HepG2 (cell line): Measurements from ENCODE around the gene BBLN. TPM values are rescaled to one million over a fixed set of nuclear protein-coding genes. Genes with fewer than 3 reads are reported as not detected.

Experiments
- DPF2 ChIP-seq: sonication (generic); formaldehyde crosslinking; IDR thresholded peaks from 2 replicates; pipeline ENCODE4 v1.4.0; 2020; ENCODE audit warnings: mild to moderate bottlenecking, low read depth, missing genetic modification reagents, borderline replicate concordance
- KDM5A ChIP-seq: fragments of 200-600 bp; sonication (generic); IDR thresholded peaks from 2 replicates; pipeline ENCODE4 v1.7.0; 2018; ENCODE audit warnings: antibody characterized with exemption, mild to moderate bottlenecking, low read length, borderline replicate concordance
- NFE2L2 ChIP-seq: fragments of 150-350 bp; IDR thresholded peaks from 2 replicates; pipeline ENCODE4 v1.6.1; 2014; ENCODE audit warnings: low read length
- NFYC ChIP-seq: IDR thresholded peaks from 2 replicates; pipeline ENCODE4 v1.6.1; 2016; ENCODE audit warnings: missing genetic modification reagents, missing compliant biosample characterization
- PCBP1 ChIP-seq: fragments of 200-400 bp; formaldehyde crosslinking; IDR thresholded peaks from 2 replicates; pipeline ENCODE4 v1.6.1; 2017; ENCODE audit warnings: mild to moderate bottlenecking, low read depth, low read length, borderline replicate concordance
- REPIN1 ChIP-seq: sonication (generic); formaldehyde crosslinking; IDR thresholded peaks from 2 replicates; pipeline ENCODE4 v1.8.0; 2022; ENCODE audit warnings: missing genetic modification reagents, low read depth, mild to moderate bottlenecking, borderline replicate concordance
- ZFX ChIP-seq: sonication (generic); formaldehyde crosslinking; IDR thresholded peaks from 2 replicates; pipeline ENCODE4 v1.4.0; 2020; ENCODE audit warnings: mild to moderate bottlenecking, low read depth, missing genetic modification reagents, moderate library complexity
- ZNF558 ChIP-seq: sonication (generic); formaldehyde crosslinking; IDR thresholded peaks from 2 replicates; pipeline ENCODE4 v1.9.0; 2022; ENCODE audit warnings: mild to moderate bottlenecking, missing genetic modification reagents, borderline replicate concordance
- polyA plus RNA-seq, 8 experiments: library from polyadenylated mRNA; depleted of rRNA in 3 of 8; stranded (reverse) in 7 of 8; unstranded in 1 of 8; fragments of >200 nt; fragmentation: Illumina TruSeq in 4 of 8; extraction: Trizol in 4 of 8; gene quantifications; 2 replicates each; pipeline versions ENCODE4 v1.2.1 to v1.2.3, GENCODE V29; 2011 to 2016; ENCODE audit warnings: low read depth in 4 of 8, missing spikeins in 1 of 8, mixed read lengths in 1 of 8; ENCODE audit not compliant: insufficient read depth in 1 of 8
- total RNA-seq, 5 experiments: library from RNA; depleted of rRNA; stranded (reverse); fragments of >200 nt; fragmentation: Illumina TruSeq; extraction: Trizol; gene quantifications; 2 replicates each; pipeline ENCODE4 v1.2.3, GENCODE V29; 2016; ENCODE audit warnings: low read depth in 1 of 5
- TF ChIP-seq, protein P1 (sequence below): sonication (generic); formaldehyde crosslinking; conservative IDR thresholded peaks from 2 replicates; pipeline ENCODE4 v1.4.0; 2020; ENCODE audit warnings: mild to moderate bottlenecking, missing genetic modification reagents, moderate library complexity
- TF ChIP-seq, protein P2 (sequence below): sonication (generic); formaldehyde crosslinking; IDR thresholded peaks from 2 replicates; pipeline ENCODE4 v1.5.0; 2020; ENCODE audit warnings: mild to moderate bottlenecking, missing genetic modification reagents

Gene BBLN
- total and polyA plus RNA-seq, 2 of the 13 experiments (the other 11 are each of a cell fraction or from before 2014, with no cell fraction given), result 27.6 to 33.1 TPM

GRCh38 chr9:128175726-128176125, 15.7 kb downstream of the BBLN start (continued):
- TF ChIP-seq ZNF558 (CRISPR knock-in tag) (no peak), PCBP1 (no peak), ZFX (CRISPR knock-in tag) (no peak), NFYC (CRISPR knock-in tag) (no peak), REPIN1 (CRISPR knock-in tag) (no peak), NFE2L2 (no peak), KDM5A (no peak), DPF2 (no peak)
- TF ChIP-seq, protein P1, sequence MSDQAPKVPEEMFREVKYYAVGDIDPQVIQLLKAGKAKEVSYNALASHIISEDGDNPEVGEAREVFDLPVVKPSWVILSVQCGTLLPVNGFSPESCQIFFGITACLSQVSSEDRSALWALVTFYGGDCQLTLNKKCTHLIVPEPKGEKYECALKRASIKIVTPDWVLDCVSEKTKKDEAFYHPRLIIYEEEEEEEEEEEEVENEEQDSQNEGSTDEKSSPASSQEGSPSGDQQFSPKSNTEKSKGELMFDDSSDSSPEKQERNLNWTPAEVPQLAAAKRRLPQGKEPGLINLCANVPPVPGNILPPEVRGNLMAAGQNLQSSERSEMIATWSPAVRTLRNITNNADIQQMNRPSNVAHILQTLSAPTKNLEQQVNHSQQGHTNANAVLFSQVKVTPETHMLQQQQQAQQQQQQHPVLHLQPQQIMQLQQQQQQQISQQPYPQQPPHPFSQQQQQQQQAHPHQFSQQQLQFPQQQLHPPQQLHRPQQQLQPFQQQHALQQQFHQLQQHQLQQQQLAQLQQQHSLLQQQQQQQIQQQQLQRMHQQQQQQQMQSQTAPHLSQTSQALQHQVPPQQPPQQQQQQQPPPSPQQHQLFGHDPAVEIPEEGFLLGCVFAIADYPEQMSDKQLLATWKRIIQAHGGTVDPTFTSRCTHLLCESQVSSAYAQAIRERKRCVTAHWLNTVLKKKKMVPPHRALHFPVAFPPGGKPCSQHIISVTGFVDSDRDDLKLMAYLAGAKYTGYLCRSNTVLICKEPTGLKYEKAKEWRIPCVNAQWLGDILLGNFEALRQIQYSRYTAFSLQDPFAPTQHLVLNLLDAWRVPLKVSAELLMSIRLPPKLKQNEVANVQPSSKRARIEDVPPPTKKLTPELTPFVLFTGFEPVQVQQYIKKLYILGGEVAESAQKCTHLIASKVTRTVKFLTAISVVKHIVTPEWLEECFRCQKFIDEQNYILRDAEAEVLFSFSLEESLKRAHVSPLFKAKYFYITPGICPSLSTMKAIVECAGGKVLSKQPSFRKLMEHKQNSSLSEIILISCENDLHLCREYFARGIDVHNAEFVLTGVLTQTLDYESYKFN (CRISPR knock-in tag), result no peak
- TF ChIP-seq, protein P2, sequence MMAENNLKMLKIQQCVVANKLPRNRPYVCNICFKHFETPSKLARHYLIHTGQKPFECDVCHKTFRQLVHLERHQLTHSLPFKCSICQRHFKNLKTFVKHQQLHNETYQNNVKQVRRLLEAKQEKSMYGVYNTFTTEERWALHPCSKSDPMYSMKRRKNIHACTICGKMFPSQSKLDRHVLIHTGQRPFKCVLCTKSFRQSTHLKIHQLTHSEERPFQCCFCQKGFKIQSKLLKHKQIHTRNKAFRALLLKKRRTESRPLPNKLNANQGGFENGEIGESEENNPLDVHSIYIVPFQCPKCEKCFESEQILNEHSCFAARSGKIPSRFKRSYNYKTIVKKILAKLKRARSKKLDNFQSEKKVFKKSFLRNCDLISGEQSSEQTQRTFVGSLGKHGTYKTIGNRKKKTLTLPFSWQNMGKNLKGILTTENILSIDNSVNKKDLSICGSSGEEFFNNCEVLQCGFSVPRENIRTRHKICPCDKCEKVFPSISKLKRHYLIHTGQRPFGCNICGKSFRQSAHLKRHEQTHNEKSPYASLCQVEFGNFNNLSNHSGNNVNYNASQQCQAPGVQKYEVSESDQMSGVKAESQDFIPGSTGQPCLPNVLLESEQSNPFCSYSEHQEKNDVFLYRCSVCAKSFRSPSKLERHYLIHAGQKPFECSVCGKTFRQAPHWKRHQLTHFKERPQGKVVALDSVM (CRISPR knock-in tag), result no peak
